HG03571 (cell line): ENCODE measurements around the gene PMAIP1.
"Not testable (repeated sequence)": the region's sequence is repeated elsewhere in the genome, so short reads cannot be mapped to it uniquely, and the experiment has no call there.

Experiments
- ATAC-seq: cut with Tn5 transposase; IDR thresholded peaks from one replicate; pipeline ENCODE4 v1.9.1; 2021; ENCODE audit not compliant: unreplicated experiment

The PMAIP1 gene

GRCh38 chr18:59884351-59884750 is 15.4 kb upstream of the PMAIP1 start:
- no peak for ATAC-seq

- ATAC-seq = peak; percentile 84
Measured at GRCh38 chr18:59885579-59886163, 14.1 kb upstream of the PMAIP1 start.

- ATAC-seq = not testable (repeated sequence)
Measured at GRCh38 chr18:59886399-59886798, 13.4 kb upstream of the PMAIP1 start.

GRCh38 chr18:59892123-59892522 is 7.7 kb upstream of the PMAIP1 start:
- no peak for ATAC-seq

GRCh38 chr18:59893971-59894370 is 5.8 kb upstream of the PMAIP1 start:
- ATAC-seq = no peak

GRCh38 chr18:59897321-59897954 is 2.4 kb upstream of the PMAIP1 start:
- no peak for ATAC-seq

- ATAC-seq = no peak
Measured at GRCh38 chr18:59898093-59898492, 1.7 kb upstream of the PMAIP1 start.

GRCh38 chr18:59898609-59899297 is 1.0 kb upstream of the PMAIP1 start:
- no peak for ATAC-seq

GRCh38 chr18:59900222-59901128 is 679 bp downstream of the PMAIP1 start:
- peak; percentile 31 for ATAC-seq

GRCh38 chr18:59902131-59902992 is 2.6 kb downstream of the PMAIP1 start:
- ATAC-seq = no peak

- no peak for ATAC-seq
Measured at GRCh38 chr18:59902993-59903610, 3.3 kb downstream of the PMAIP1 start.

GRCh38 chr18:59904011-59904601 is 4.3 kb downstream of the PMAIP1 start:
- no peak for ATAC-seq

- no peak for ATAC-seq
Measured at GRCh38 chr18:59905686-59906091, 5.9 kb downstream of the PMAIP1 start.

- ATAC-seq = no peak
Measured at GRCh38 chr18:59906203-59906602, 6.4 kb downstream of the PMAIP1 start.

- no peak for ATAC-seq
Measured at GRCh38 chr18:59907172-59907571, 7.4 kb downstream of the PMAIP1 start.

- ATAC-seq = no peak
Measured at GRCh38 chr18:59907660-59908059, 7.9 kb downstream of the PMAIP1 start.

GRCh38 chr18:59908799-59909198 is 9.0 kb downstream of the PMAIP1 start:
- no peak for ATAC-seq

GRCh38 chr18:59909289-59910036 is 9.7 kb downstream of the PMAIP1 start:
- ATAC-seq = no peak

- ATAC-seq = no peak
Measured at GRCh38 chr18:59910967-59911366, 11.2 kb downstream of the PMAIP1 start.
